Neural cell (in vitro differentiated cells): ENCODE data around the gene BRD3. TPM values are rescaled to one million over a fixed set of nuclear protein-coding genes. Genes with fewer than 3 reads are reported as not detected.

Experiments used
- H2AFZ ChIP-seq: fragments of 200-600, 300-800 bp; sonication (generic), shearing (Covaris generic); 2 replicates; pipeline ENCODE4 v1.6.0; 2014; ENCODE audit warnings: low read depth, mild to moderate bottlenecking, antibody characterized with exemption, low read length, moderate library complexity
- H3F3A ChIP-seq: fragments of 200-600 bp; shearing (Covaris generic); 2 replicates; pipeline ENCODE4 v1.6.1; 2016; ENCODE audit warnings: mild to moderate bottlenecking, moderate library complexity, mixed read lengths, antibody characterized with exemption, low read length; ENCODE audit not compliant: insufficient read depth, poor library complexity, severe bottlenecking
- H3K27ac ChIP-seq: fragments of 200-600, 300-800 bp; sonication (generic), shearing (Covaris generic); 2 replicates; pipeline ENCODE4 v1.5.1; 2014; ENCODE audit warnings: mild to moderate bottlenecking, low read length, moderate library complexity
- H3K27me3 ChIP-seq: fragments of 300-800, 200-600 bp; sonication (generic), shearing (Covaris generic); 2 replicates; pipeline ENCODE4 v1.6.0; 2014; ENCODE audit warnings: mild to moderate bottlenecking, low read depth, low read length, moderate library complexity; ENCODE audit not compliant: insufficient read depth
- H3K36me3 ChIP-seq: fragments of 300-800, 200-600 bp; sonication (generic), shearing (Covaris generic); 2 replicates; pipeline ENCODE4 v1.5.1; 2014; ENCODE audit warnings: mild to moderate bottlenecking, antibody characterized with exemption, low read length, moderate library complexity; ENCODE audit not compliant: insufficient read depth
- H3K4me2 ChIP-seq: fragments of 300-800, 200-600 bp; sonication (generic), shearing (Covaris generic); 2 replicates; pipeline ENCODE4 v1.6.0; 2014; ENCODE audit warnings: mild to moderate bottlenecking, low read length
- H3K4me3 ChIP-seq: fragments of 300-800, 200-600 bp; sonication (generic), shearing (Covaris generic); 2 replicates; pipeline ENCODE4 v1.5.1; 2014; ENCODE audit warnings: mild to moderate bottlenecking, low read length, moderate library complexity
- H3K79me2 ChIP-seq: fragments of 200-600 bp; shearing (Covaris generic); replicated peaks from 2 replicates; pipeline ENCODE4 v1.6.0; 2014; ENCODE audit warnings: mild to moderate bottlenecking, low read length, moderate library complexity; ENCODE audit not compliant: insufficient read depth
- H3K9ac ChIP-seq: fragments of 300-800, 200-600 bp; sonication (generic), shearing (Covaris generic); 2 replicates; pipeline ENCODE4 v1.6.1; 2016; ENCODE audit warnings: mild to moderate bottlenecking, low read length, mixed read lengths
- H3K9me2 ChIP-seq: fragments of 200-600 bp; shearing (Covaris generic); 2 replicates; pipeline ENCODE4 v1.6.1; 2016; ENCODE audit warnings: mild to moderate bottlenecking, low read length, mixed read lengths; ENCODE audit not compliant: insufficient read depth
- H3K9me3 ChIP-seq: fragments of 200-600, 300-800 bp; sonication (generic), shearing (Covaris generic); 2 replicates; pipeline ENCODE4 v1.6.1; 2016; ENCODE audit warnings: mild to moderate bottlenecking, mixed run types, low read length, moderate library complexity, mixed read lengths
- H4K20me1 ChIP-seq: fragments of 200-600 bp; shearing (Covaris generic); 2 replicates; pipeline ENCODE4 v1.6.1; 2016; ENCODE audit warnings: mild to moderate bottlenecking, mixed run types; ENCODE audit not compliant: insufficient read depth
- CTCF ChIP-seq: fragments of 450-650 bp; IDR thresholded peaks from 2 replicates; pipeline ENCODE4 v1.5.1; 2014; ENCODE audit warnings: antibody characterized with exemption, mild to moderate bottlenecking, moderate library complexity; ENCODE audit not compliant: poor library complexity, severe bottlenecking
- EP300 ChIP-seq: fragments of 450-650 bp; conservative IDR thresholded peaks from 2 replicates; pipeline ENCODE4 v1.6.1; 2014; ENCODE audit warnings: antibody characterized with exemption, mild to moderate bottlenecking, moderate library complexity; ENCODE audit not compliant: poor library complexity, severe bottlenecking
- EZH2 ChIP-seq: fragments of 200-600, 300-800 bp; shearing (Covaris generic), sonication (generic); IDR thresholded peaks from 2 replicates; pipeline ENCODE4 v1.6.1; 2014; ENCODE audit warnings: antibody characterized with exemption, low read length, borderline replicate concordance, mild to moderate bottlenecking; ENCODE audit not compliant: insufficient read depth, poor library complexity, severe bottlenecking
- MXI1 ChIP-seq: fragments of 450-650 bp; conservative IDR thresholded peaks from 2 replicates; pipeline ENCODE4 v1.6.1; 2014; ENCODE audit warnings: antibody characterized with exemption, mild to moderate bottlenecking; ENCODE audit not compliant: poor library complexity, severe bottlenecking
- POLR2AphosphoS5 ChIP-seq: IDR thresholded peaks from 2 replicates; pipeline ENCODE4 v1.6.1; 2012
- RAD21 ChIP-seq: fragments of 450-650 bp; conservative IDR thresholded peaks from 2 replicates; pipeline ENCODE4 v1.6.1; 2014; ENCODE audit warnings: antibody characterized with exemption, mild to moderate bottlenecking, moderate library complexity
- REST ChIP-seq: IDR thresholded peaks from 2 replicates; pipeline ENCODE4 v1.6.1; 2012; ENCODE audit warnings: borderline replicate concordance
- SMC3 ChIP-seq: fragments of 450-650 bp; conservative IDR thresholded peaks from 2 replicates; pipeline ENCODE4 v1.6.1; 2014; ENCODE audit warnings: antibody characterized with exemption, mild to moderate bottlenecking, moderate library complexity; ENCODE audit not compliant: poor library complexity
- TAF1 ChIP-seq: IDR thresholded peaks from 2 replicates; pipeline ENCODE4 v1.6.1; 2012; ENCODE audit warnings: low read depth
- polyA plus RNA-seq: library from polyadenylated mRNA; depleted of rRNA; stranded (reverse); fragments of >200 nt; gene quantifications from 2 replicates; pipeline ENCODE4 v1.2.3, GENCODE V29; 2014

Gene BRD3
- polyA plus RNA-seq, 1 donor from 2014 or later, result 17.6 TPM

- Histone ChIP-seq H3K4me2 (no peak overlapping the region), H3K27ac (no peak overlapping the region), H4K20me1 (peaks cover 74% of the 10 kb centered on the region), H3F3A (no peaks in the 10 kb centered on the region), H3K36me3 (no peaks in the 10 kb centered on the region), H3K27me3 (no peaks in the 10 kb centered on the region), H3K79me2 (peaks cover 59% of the 10 kb centered on the region), H3K9ac (no peak overlapping the region), H3K9me3 (no peaks in the 10 kb centered on the region), H3K4me3 (no peak overlapping the region), H3K9me2 (no peaks in the 10 kb centered on the region), H2AFZ (no peak overlapping the region)
- TF ChIP-seq MXI1 (no peak), TAF1 (no peak), REST (no peak), EP300 (no peak), CTCF (no peak), EZH2 (no peak), RAD21 (no peak), SMC3 (no peak), POLR2AphosphoS5 (no peak)
These were observed 12.7 kb downstream of the BRD3 start for GRCh38 chr9:134054891-134055811.

GRCh38 chr9:134053941-134054761 is 13.7 kb downstream of the BRD3 start:
- H3K79me2 ChIP-seq, result peaks cover 50% of the 10 kb centered on the region
- no peaks in the 10 kb centered on the region for H3F3A ChIP-seq
- H3K27ac ChIP-seq, result no peak overlapping the region
- H3K4me3 ChIP-seq, result no peak overlapping the region
- H3K9ac ChIP-seq, result no peak overlapping the region
- TF ChIP-seq MXI1 (no peak), EP300 (no peak), RAD21 (no peak), TAF1 (no peak), SMC3 (no peak), EZH2 (no peak), REST (no peak), CTCF (no peak), POLR2AphosphoS5 (no peak)
- H4K20me1 ChIP-seq, result peaks cover 64% of the 10 kb centered on the region
- no peaks in the 10 kb centered on the region for H3K27me3 ChIP-seq
- H3K4me2 ChIP-seq, result no peak overlapping the region
- H3K9me3 ChIP-seq, result no peaks in the 10 kb centered on the region
- no peaks in the 10 kb centered on the region for H3K36me3 ChIP-seq
- H3K9me2 ChIP-seq, result no peaks in the 10 kb centered on the region
- no peak overlapping the region for H2AFZ ChIP-seq
